22Rv1 (cell line): ENCODE measurements around the gene ALDH8A1.

Experiments
- ZFX ChIP-seq: fragments of 450-650 bp; IDR thresholded peaks from 2 replicates; pipeline ENCODE4 v1.6.1; 2017; ENCODE audit warnings: antibody characterized with exemption, borderline replicate concordance
- TF ChIP-seq, protein P1 (sequence below): fragments of 450-650 bp; IDR thresholded peaks from 2 replicates; pipeline ENCODE4 v1.5.1; 2017; ENCODE audit warnings: mild to moderate bottlenecking

DNA sequence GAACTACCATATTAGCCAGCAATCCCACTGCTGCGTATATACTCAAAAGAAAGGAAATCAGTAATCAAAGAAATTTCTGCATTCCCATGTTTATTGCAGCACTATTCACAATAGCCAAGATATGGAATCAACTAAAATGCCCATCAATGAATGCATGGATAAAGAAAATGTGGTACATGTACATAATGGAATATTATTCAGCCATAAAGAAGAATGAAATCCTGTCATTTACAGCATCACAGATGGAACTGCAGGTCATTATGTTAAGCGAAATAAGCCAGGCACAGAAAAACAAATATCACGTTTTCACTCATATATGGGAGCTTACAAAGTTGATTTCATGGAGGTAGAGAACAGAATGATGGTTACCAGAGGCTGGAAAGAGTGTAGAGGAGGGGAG is 65.1 kb downstream of the ALDH8A1 start:
- TF ChIP-seq, protein P1, sequence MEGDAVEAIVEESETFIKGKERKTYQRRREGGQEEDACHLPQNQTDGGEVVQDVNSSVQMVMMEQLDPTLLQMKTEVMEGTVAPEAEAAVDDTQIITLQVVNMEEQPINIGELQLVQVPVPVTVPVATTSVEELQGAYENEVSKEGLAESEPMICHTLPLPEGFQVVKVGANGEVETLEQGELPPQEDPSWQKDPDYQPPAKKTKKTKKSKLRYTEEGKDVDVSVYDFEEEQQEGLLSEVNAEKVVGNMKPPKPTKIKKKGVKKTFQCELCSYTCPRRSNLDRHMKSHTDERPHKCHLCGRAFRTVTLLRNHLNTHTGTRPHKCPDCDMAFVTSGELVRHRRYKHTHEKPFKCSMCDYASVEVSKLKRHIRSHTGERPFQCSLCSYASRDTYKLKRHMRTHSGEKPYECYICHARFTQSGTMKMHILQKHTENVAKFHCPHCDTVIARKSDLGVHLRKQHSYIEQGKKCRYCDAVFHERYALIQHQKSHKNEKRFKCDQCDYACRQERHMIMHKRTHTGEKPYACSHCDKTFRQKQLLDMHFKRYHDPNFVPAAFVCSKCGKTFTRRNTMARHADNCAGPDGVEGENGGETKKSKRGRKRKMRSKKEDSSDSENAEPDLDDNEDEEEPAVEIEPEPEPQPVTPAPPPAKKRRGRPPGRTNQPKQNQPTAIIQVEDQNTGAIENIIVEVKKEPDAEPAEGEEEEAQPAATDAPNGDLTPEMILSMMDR = no peak
- TF ChIP-seq ZFX = no peak
